ENCODE data around the gene KITLG.
"Not testable (repeated sequence)": the region's sequence is repeated elsewhere in the genome, so short reads cannot be mapped to it uniquely, and the experiment has no call there.

The KITLG gene

DNA sequence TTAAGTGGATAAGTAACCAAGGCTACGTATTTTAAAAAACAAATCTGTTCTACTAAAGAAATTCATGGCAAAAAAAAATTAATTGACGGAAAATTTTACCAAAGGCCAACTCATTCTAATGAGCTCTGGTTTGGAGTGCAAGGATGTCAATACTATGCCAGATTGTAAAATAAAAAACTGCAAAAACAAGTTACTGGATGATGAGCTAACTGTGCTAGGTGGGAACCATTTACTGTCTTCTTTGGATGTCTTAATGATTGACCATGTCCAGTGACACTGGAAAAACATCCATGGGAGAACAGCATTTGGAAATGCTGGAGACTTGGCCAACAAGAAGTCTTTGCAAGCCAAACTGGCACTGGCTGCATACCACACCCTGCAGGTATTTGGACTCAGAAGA, 41.6 kb downstream of the KITLG start:
- DNase-seq = no peak

DNA sequence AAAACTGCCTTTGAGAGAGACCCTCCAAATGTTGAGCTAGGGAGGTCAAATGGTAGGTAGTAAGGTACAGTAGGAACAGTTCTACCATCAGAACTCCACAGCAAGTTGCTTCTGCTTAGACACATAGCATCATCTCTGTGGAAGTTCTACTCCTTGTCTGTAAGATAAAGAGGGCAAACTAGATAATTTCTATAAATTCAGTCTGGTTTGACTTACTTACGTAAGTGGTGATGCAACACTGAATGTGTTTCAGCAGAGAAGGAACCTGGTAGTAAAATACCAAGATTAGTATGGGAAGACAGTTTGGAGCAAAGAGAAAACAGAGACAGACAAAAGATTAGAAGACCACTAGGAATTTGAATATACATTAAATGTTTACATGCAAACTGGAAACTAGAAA, 42.0 kb downstream of the KITLG start:
- DNase-seq = no peak

DNA sequence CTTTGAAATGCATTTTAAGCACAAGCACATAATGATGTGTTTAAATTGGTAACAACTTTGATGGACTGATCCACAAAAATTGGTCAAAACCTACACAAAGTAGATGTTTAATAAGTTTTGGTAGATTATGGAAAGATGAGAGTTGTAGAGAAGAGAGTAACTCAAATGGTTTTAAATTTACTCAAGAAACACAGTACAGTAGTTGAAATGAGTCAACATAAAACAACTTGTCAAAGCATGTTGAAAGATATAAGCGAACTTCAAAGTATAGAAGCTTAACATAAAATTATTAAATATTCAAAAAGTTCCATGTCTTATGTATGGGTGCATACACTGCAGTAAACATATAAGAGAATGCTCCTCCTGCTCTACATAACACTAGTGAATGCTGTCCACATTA, 49.4 kb downstream of the KITLG start:
- DNase-seq = no peak

- DNase-seq = peak; percentile 84
Observed at GRCh38 chr12:88529531-88530488, 50.5 kb downstream of the KITLG start.

GRCh38 chr12:88522961-88523360, 57.3 kb downstream of the KITLG start:
- no peak for DNase-seq

GRCh38 chr12:88520436-88520820, 59.8 kb downstream of the KITLG start:
- DNase-seq = no peak

DNA sequence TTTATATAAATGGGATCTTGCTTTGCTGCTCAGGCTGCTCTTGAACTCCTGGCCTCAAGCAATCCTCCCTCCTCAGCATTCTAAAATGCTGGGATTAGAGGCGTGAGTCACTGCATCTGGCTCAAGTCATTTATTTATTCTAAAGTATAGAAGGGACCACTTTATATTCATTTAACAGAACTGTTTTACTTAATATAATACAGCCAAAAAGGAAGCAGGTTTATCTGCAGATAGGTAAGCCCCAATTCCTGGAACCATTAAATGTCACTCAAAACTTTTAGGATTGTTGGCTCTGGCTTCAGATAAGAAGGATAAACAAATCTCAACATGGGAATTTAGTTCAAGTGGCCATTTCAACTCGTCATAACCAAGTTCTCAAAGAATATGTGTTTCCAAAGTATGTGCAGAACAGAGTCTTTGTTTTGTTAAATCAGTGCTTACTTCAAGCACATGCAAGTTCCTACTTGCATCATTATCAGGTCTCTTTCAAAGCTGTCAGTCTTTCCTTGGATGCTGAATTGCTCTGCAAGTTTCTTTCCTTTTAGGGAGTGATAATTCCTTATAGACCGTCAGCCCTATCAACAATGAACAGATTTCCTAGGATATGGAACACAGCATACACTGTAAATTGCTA, 60.4 kb downstream of the KITLG start:
- no peak for DNase-seq

GRCh38 chr12:88518863-88519403, 61.3 kb downstream of the KITLG start:
- no peak for DNase-seq

GRCh38 chr12:88516811-88517210, 63.5 kb downstream of the KITLG start:
- no peak for DNase-seq

DNA sequence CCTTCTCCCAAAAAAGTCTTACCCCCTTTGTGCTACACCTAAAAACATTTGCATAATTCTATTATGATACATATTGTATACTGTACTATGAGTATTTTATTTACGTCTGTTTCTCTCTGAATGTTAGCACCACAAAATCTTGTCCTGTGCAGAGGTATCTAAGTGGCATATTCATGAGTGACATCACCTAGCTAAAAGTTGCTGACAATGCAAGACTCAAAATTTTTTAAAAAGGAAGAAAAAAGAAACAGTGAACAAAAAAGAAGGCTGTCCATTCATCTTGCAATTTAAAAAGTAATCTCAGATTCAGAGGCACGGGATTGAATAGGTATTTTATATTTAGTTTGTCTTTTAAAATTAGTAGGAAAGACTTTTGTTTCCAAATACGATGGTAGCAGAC, 69.4 kb downstream of the KITLG start:
- DNase-seq = no peak

DNA sequence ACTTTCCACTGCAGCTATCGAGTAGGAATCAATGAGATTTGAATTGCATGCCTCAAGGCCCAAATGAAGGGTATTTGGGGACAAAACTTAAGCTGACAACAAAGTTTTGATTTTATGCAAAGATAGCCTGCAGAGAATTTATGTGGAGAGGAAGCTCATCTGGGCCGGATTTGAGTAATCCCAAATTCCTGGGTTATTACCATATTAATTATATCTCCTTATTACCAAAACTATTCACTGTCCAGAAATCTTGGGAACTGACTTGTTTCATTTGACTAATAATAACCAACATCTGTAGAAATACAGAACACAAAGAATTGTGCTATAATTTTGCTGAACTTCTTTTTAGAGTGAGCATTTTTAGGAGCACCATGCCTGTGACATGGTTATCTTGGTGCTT, 70.4 kb downstream of the KITLG start:
- no peak for DNase-seq

GRCh38 chr12:88509347-88509746, 70.9 kb downstream of the KITLG start:
- no peak for DNase-seq

DNA sequence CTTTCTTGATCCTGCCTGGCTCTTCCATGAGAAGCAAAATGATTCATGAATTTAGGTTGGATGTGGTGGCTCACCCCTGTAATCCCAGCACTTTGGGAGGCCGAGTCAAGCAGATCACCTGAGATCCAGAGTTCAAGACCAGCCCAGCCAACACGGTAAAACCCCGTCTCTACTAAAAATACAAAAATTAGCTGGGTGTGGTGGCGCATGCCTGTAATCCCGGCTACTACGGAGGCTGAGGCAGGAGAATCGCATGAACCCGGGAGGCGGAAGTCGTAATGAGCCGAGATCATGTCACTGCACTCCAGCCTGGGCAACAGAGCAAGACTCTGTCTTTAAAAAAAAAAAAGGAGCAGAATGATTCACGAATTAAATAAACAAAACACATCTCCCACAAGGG, 72.4 kb downstream of the KITLG start:
- not testable (repeated sequence) for DNase-seq

GRCh38 chr12:88507270-88507669, 73.0 kb downstream of the KITLG start:
- no peak for DNase-seq

DNA sequence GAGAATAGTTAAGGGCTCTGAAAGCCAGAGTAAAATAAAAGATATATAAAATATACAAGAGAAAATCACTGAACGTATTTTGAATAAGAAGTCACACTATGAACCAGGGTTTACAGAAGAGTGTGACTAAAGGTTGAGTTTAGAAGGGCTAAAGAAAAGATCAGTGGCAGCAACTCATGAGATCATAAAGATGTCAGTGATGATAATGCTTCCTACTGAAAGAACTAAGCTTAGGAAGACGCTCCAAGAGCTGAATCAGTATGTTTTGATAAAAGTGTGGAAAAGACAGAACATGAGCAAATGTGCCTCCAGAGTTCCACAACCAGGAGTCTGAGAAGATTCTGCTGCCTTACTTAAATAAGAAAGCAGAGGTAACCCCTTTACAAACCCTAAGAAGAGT, 74.6 kb downstream of the KITLG start:
- no peak for DNase-seq

- no peak for DNase-seq
Observed at GRCh38 chr12:88503281-88503703, 77.0 kb downstream of the KITLG start.

- DNase-seq = no peak
Observed at GRCh38 chr12:88501972-88502938, 78.0 kb downstream of the KITLG start.

- DNase-seq = no peak
Observed at GRCh38 chr12:88496891-88497371, 83.3 kb downstream of the KITLG start.

GRCh38 chr12:88496429-88496828, 83.8 kb downstream of the KITLG start:
- no peak for DNase-seq

- no peak for DNase-seq
Observed at GRCh38 chr12:88495031-88495430, 85.2 kb downstream of the KITLG start.

DNA sequence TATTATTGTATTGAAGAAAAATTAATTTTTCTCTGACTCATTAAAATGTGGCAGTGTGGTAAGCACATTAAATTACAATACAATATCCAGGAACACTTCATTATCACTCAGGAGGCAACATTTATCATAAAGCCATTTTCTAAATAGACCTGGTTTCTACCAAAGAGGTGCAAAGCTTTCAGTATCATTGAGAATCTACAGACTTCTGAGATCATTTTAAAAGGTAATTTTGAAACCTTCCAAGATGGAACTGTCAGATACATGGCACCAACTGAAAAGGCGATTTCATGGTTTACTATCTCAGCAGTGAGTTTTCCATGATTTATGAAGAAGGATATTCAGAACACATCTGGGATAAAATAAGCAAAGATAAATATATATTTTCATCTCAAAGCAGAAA, 85.8 kb downstream of the KITLG start:
- DNase-seq = no peak

- DNase-seq = peak; percentile 2
Observed at GRCh38 chr12:88493636-88494035, 86.6 kb downstream of the KITLG start.

DNA sequence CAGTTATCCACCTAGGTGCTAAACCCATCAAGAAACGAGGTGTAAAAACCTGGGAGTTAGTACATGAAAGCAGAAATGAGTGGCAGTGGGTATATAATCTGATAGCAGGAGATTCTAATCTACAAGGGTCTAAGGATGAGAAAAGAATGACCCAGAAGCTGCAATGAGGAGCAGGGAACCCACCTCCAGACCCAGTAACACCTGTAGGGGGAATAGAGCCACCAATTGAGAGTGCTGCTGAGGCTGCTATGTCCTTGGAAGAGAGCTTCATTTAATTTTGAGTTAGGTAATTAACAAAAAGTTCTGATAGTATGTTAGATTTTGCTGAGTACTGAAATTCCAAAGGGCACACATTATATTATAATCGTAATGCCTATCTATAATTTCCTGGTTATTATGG, 89.8 kb downstream of the KITLG start:
- no peak for DNase-seq
